GM19099 (cell line): ENCODE data around the gene SKIC2.

ENCODE experiments used
- POLR2A ChIP-seq: IDR thresholded peaks from 3 replicates; pipeline ENCODE4 v1.6.1; 2011; ENCODE audit warnings: low read depth; ENCODE audit not compliant: insufficient read length; ENCODE audit errors: extremely low read depth

Gene SKIC2

DNA sequence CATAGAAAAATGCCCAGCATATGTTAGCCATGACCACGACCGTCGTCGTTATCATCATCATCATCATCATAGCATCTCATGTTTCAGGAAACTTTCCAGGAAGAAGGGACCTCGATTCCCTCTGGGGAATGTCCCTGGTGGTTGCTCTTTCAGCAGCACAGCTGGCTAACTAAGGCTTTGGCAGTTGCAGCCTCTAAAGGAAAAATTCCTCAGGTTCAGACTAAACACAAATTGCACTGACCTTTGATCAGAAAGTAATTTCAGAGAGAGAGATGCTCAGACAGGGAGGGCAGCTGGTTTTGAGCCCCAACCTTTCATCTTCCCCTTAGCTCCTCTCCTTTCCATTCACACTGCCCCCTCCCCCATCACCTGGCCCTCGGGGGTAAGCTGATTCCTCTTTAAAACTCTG, 18.7 kb upstream of the SKIC2 start:
- no peak for TF ChIP-seq POLR2A

DNA sequence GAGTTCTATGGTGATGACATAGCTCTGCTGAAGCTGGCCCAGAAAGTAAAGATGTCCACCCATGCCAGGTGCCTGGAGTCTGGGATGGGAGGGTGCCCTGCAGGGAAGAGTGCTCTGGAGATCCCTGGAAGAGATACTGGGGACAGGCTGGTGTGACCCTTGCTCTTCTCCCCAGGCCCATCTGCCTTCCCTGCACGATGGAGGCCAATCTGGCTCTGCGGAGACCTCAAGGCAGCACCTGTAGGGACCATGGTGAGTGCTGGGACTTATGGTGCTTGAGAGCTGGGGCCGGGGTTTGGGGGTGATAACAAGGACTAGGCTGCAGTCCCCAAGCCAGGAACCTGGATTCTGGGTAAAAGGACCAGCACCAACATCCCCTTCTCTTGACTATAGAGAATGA, 15.2 kb upstream of the SKIC2 start:
- TF ChIP-seq POLR2A, result no peak

DNA sequence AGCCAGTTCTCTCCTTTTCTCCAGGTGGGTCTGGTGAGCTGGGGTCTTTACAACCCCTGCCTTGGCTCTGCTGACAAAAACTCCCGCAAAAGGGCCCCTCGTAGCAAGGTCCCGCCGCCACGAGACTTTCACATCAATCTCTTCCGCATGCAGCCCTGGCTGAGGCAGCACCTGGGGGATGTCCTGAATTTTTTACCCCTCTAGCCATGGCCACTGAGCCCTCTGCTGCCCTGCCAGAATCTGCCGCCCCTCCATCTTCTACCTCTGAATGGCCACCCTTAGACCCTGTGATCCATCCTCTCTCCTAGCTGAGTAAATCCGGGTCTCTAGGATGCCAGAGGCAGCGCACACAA, 13.8 kb upstream of the SKIC2 start:
- no peak for TF ChIP-seq POLR2A

DNA sequence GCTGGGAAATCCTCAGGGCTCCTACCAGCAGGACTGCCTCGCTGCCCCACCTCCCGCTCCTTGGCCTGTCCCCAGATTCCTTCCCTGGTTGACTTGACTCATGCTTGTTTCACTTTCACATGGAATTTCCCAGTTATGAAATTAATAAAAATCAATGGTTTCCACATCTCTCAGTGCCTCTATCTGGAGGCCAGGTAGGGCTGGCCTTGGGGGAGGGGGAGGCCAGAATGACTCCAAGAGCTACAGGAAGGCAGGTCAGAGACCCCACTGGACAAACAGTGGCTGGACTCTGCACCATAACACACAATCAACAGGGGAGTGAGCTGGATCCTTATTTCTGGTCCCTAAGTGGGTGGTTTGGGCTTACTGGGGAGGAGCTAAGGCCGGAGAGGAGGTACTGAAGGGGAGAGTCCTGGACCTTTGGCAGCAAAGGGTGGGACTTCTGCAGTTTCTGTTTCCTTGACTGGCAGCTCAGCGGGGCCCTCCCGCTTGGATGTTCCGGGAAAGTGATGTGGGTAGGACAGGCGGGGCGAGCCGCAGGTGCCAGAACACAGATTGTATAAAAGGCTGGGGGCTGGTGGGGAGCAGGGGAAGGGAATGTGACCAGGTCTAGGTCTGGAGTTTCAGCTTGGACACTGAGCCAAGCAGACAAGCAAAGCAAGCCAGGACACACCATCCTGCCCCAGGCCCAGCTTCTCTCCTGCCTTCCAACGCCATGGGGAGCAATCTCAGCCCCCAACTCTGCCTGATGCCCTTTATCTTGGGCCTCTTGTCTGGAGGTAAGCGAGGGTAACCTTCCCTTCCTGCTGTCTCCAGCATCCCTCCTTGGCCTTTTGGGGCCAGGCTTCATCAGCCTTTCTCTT, 13.2 kb upstream of the SKIC2 start, which contains the start of gene CFB:
Gene CFB (plus strand): TSS at position 589 of the 863 bp plus-strand sequence. CDS start 127 bp downstream, at position 716.
- no peak for TF ChIP-seq POLR2A

DNA sequence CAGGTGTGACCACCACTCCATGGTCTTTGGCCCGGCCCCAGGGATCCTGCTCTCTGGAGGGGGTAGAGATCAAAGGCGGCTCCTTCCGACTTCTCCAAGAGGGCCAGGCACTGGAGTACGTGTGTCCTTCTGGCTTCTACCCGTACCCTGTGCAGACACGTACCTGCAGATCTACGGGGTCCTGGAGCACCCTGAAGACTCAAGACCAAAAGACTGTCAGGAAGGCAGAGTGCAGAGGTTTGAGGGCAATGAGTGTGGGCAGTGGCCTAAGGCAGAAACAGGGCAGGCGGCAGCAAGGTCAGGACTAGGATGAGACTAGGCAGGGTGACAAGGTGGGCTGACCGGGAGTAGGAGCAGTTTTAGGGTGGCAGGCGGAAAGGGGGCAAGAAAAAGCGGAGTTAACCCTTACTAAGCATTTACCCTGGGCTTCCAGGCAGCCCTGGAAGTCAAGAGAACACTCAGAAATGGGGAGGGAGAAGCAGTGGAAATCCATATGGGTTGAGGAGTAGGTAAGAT, 12.5 kb upstream of the SKIC2 start:
- TF ChIP-seq POLR2A, result no peak

DNA sequence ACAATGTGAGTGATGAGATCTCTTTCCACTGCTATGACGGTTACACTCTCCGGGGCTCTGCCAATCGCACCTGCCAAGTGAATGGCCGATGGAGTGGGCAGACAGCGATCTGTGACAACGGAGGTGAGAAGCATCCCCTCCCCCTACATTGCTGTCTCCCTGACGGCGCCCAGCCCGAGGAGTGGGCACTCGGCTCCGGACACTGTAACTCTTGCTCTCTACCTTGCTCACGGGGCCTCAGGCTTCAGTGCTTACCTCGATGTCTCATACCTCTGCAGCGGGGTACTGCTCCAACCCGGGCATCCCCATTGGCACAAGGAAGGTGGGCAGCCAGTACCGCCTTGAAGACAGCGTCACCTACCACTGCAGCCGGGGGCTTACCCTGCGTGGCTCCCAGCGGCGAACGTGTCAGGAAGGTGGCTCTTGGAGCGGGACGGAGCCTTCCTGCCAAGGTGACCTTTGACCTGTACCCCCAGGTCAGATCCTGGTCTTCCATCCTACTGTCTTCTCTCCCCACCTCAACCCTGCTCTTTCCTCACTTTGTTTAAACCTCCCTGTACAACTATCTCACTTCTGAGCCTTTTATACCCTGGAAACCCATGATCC, 11.8 kb upstream of the SKIC2 start:
- no peak for TF ChIP-seq POLR2A

DNA sequence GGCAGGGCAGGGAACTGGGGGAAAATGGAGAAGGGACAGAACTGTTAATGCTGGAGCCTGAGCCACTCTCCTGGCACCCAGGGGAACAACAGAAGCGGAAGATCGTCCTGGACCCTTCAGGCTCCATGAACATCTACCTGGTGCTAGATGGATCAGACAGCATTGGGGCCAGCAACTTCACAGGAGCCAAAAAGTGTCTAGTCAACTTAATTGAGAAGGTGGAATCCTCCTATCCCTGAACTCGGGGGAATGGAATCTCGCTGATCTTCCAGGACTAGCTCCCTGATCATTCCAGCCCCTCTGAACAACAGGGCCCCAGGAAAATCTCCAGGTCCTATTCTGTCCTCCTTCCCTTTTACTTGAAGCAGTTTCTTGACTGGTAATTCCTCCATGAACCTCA, 11.1 kb upstream of the SKIC2 start:
- no peak for TF ChIP-seq POLR2A

DNA sequence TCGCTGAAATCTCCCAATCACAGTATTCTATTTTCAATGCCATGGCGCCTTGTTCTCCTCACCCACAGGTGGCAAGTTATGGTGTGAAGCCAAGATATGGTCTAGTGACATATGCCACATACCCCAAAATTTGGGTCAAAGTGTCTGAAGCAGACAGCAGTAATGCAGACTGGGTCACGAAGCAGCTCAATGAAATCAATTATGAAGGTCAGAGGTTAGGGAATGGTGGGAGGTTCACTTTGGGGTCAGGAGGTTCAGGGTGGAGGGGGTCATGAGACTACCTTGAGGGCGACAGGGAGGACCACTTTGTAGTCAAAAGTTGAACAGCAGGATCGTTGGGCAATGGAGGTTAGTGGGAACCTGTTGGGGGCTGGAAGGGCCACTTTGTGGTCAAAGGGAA, 10.7 kb upstream of the SKIC2 start:
- no peak for TF ChIP-seq POLR2A

DNA sequence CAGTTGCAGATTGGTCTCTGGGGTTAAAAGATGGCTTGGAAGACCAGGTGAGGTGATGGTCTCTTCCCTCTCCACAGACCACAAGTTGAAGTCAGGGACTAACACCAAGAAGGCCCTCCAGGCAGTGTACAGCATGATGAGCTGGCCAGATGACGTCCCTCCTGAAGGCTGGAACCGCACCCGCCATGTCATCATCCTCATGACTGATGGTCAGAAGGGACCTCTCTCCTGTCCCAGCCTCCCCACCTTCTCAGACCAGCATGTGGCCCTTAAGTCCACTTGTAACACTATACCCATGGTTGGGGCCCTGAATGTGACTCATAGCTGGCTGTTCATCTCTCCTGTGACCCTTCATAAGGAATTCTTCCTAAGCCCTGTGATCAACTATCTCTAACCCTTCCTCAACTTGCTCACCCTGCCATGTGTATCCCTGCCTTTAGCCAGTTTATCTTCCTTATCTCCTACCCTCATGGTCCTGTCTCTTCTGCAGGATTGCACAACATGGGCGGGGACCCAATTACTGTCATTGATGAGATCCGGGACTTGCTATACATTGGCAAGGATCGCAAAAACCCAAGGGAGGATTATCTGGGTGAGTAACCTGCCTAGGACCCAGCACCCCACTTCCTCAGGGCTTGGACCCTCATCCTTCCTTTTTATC, 10.1 kb upstream of the SKIC2 start:
- no peak for TF ChIP-seq POLR2A

DNA sequence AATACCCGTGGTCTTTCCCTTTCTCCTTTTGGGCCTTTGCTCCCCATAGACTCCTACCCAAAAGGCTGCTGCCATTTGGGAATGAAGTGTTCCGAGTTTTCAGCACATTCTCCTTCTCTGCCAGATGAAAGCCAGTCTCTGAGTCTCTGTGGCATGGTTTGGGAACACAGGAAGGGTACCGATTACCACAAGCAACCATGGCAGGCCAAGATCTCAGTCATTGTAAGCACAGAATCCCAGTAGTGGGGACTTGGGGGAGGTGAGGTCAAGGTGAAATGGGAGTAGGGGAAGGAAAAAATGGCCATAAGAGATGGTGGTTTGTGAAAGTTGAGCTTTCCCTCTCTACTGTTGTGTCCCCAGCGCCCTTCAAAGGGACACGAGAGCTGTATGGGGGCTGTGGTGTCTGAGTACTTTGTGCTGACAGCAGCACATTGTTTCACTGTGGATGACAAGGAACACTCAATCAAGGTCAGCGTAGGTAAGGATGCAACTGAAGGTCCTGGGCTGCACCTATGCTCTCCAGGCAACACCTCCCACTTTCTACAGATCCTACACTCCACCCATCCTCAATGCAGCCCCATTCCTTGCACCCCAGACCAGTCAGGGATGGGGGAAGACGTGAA, 8.9 kb upstream of the SKIC2 start:
- TF ChIP-seq POLR2A, result no peak

DNA sequence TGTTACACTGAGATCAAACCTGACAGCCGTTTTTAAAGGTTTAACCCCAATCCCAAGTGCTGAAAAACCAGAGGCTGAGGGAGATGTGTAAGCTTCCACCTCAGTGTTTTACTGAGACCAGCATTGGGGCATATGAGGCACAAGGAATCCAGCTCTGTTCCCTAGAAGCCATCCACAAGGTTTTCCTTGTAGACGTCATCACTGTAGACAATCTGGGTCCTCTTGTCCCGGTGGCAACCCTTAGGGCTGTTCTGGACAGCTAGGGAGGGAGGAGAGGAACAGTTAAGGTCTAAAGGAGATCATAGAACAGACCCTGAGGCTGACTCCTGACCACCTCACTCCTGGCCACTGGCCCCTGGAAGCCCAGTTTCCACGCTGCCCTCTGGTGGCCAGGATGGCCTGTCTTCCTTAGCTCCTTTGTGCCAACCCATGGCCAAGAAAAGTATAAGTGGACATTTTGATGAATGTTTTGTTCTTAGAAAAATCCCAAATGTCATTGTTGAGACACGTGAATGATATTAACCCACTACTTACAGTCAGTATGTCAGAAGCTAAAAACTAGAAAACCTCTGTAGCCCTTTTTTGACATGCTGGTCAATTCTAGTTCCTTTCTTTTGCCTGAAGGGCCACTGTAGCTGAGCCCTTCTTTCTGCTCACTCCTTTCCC, 6.7 kb upstream of the SKIC2 start:
- no peak for TF ChIP-seq POLR2A

DNA sequence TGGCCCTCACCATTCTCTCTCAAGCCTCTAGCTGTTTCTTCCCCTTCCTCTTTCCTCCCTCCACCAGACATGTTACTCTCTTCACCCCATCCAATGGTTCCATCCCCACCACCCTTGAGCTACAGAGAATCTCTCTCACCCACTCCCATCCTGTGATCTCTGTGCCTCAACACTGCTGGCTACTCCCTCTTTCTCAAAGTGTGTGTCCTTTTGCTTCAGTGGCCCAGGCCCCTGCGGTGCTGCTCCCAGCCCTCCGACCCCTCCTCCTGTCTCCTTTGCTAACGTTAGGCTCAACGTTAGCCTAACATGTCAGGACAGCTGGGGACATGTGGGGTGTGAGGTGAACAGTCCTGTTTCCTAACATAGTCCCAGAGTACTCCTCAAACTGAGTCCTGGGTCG, 6.1 kb upstream of the SKIC2 start:
- TF ChIP-seq POLR2A, result no peak

DNA sequence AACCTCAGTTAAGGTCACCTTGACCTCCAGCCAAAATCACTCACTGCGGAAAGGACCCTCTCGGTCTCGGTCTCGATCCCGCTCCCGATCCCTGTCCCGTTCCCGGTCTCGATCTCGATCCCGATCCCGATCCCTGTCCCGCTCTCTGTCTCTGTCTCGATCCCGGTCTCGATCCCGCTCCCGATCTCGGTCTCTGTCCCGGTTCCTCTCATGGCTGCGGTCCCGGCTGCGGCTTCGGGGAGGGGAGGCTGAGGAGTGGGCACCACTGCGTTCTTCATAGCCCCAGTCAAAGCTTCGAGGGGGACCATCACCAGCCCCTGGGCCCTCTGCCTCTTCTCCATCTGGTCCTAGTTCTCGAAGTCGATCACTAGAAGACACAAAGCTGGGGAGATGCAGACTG, 4.5 kb upstream of the SKIC2 start:
- TF ChIP-seq POLR2A, result no peak

DNA sequence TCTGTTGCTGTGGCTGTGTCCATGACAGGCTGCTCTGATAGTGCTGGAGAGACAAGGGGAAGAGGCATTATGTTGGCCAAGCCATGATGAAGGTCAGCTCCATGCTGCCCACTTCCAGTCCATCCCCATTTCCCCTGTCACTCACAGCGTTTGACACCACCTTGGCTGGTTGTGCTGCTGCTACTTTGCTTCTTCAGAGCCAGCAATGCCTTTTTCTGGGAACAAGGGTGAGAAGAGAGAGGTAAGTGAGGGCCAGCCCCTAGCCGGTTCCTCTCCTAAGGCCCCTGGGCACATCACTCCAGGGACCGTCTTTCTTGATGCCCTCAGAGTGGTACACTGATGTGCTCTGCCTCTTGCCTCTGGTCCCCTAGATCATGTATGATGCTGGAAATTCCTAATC, 2.2 kb upstream of the SKIC2 start:
- TF ChIP-seq POLR2A, result no peak

DNA sequence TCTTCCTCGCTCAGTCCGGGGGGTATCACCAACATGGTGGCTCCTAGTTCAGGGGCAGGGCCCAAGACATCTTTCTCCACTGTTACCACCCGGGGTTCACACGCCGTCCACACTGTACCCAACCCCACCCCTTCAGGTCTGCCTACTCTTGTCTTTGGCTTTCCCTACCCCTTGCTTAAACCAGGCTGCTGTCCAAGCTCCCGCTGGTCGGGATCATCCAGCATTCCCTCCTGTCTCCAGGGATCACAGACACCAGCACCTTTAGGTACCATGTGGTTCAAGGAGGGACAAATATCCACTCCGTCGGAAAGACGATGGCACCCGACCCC, 599 bp upstream of the SKIC2 start:
- TF ChIP-seq POLR2A, result no peak
